CD4-positive, alpha-beta T cell treated with Interleukin-15 for 1 hour (primary cell): ENCODE measurements around the gene EPN1.
"Not testable (repeated sequence)": the region's sequence is repeated elsewhere in the genome, so short reads cannot be mapped to it uniquely, and the experiment has no call there.

Experiments
- DNase-seq: peaks from one replicate; pipeline ENCODE4 v3.0.0-alpha.2; 2020

Gene EPN1

DNA sequence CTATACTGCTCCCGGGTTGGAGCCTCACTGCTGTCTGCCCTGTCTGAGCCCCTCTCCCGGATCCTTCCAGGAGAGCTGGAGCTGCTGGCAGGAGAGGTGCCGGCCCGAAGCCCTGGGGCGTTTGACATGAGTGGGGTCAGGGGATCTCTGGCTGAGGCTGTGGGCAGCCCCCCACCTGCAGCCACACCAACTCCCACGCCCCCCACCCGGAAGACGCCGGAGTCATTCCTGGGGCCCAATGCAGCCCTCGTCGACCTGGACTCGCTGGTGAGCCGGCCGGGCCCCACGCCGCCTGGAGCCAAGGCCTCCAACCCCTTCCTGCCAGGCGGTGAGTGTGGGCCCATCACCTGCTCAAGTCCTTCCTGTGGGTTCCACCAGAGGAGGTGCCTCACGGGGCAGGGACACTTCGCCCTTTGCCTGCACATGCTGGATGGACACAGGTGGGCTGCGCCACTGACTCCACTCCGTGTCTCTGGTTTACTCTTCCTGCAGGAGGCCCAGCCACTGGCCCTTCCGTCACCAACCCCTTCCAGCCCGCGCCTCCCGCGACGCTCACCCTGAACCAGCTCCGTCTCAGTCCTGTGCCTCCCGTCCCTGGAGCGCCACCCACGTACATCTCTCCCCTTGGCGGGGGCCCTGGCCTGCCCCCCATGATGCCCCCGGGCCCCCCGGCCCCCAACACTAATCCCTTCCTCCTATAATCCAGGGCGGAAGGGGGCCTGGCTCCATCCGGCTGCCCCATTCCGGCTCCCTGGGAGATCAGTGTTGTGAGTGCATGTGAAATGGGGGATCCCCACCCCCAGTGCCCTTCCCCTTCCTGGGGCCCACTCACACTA is 19.8 kb downstream of the EPN1 start:
- no peak for DNase-seq

- no peak for DNase-seq
These were observed 20.7 kb downstream of the EPN1 start for GRCh38 chr19:55695511-55696290.

DNA sequence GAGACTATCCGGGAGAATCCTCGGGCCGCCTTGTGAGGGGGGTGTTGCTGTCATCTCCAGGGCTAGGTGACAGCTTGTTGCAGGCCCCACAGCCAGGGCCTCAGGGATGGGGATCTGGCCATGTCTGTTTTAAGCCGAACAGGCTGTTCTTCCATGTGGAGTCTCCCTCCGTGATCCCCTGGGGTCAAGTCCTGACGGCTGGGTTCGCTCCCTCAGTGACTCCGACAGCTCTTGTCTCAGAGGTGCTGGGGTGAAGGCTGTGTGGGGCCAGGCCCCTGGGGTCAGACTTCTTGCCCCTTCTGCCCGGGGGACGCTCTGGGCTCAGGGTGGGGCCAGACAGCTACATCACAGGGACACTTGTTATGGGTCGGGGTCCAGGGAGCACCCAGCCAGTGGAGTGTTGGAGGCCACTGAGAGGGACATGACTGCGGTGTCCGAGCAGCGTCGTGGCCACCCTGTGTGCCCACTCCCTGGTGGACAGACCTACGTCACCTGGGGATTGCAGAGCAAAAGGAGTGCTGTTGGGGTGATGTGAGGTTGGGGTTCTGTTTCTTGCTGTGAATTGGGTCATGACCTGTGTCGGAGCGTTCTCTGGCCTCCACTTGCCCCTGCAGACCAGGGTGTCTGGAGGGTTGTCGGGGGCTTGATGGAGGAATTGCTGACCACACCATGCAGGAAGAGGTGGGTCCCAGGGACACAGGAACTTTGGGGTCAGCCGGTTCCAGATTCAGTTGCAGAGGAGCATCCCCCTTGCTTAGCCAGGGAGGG is 21.5 kb downstream of the EPN1 start:
- DNase-seq = no peak

GRCh38 chr19:55697069-55697440 is 22.0 kb downstream of the EPN1 start:
- no peak for DNase-seq

DNA sequence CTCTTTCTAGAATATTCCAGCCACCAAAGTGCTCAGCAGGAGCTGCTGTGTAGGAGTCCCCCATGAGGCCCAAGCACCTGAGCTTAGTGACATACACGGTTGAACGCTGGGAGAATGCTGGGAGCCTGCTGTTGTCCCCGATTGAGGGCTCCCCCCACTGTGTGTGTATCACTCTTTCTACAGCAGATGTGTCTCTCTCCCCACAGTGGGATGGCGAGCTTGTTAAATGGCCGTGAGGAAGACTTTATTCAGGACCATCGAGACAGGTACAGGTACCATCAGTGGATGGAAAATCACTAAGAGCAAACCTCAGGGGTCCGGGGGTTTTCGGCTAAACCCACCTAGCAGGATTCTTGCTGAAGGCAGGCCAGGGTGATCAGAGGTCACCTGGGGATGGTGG is 22.7 kb downstream of the EPN1 start:
- no peak for DNase-seq

GRCh38 chr19:55698256-55698655 is 23.2 kb downstream of the EPN1 start:
- no peak for DNase-seq

GRCh38 chr19:55699221-55699620 is 24.2 kb downstream of the EPN1 start:
- DNase-seq = no peak

GRCh38 chr19:55700813-55701212 is 25.8 kb downstream of the EPN1 start:
- no peak for DNase-seq

- no peak for DNase-seq
These were observed 27.2 kb downstream of the EPN1 start for GRCh38 chr19:55702131-55702627.

- DNase-seq = no peak
These were observed 28.8 kb downstream of the EPN1 start for GRCh38 chr19:55703790-55704215.

DNA sequence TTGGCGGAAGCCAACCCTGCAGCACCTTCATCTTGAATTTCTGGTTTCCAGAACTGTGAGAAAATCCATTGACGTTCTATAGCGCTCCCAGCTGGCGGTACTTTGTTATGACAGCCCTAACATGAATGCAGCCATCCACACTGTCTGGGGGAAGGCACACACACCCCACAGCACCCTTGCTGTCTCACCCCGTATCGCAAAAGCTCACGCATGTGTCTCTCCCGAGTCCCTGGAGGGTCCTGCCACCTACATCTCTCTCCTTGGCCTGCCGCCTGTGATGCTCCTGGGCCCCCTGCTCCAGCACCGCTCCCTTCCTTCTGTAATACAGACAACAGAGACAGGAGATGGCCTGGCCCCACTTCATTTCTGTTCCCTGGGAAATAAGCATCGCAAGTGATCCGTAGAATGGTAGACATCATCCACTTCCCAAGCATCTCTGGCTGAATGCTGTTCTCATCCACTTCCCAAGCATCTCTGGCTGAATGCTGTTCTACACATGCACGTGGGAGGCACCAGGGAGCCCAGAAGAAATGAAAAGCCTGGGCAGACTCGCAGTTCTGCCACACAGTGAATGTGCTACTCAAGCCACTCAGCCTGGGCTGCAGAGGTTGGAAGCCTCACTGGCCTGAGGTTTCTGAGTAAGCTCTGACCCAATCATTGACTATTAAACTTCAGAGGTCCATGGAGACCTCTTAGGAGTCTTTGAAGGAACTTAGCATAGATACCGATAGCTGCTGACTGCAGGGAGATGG is 29.6 kb downstream of the EPN1 start:
- no peak for DNase-seq

DNA sequence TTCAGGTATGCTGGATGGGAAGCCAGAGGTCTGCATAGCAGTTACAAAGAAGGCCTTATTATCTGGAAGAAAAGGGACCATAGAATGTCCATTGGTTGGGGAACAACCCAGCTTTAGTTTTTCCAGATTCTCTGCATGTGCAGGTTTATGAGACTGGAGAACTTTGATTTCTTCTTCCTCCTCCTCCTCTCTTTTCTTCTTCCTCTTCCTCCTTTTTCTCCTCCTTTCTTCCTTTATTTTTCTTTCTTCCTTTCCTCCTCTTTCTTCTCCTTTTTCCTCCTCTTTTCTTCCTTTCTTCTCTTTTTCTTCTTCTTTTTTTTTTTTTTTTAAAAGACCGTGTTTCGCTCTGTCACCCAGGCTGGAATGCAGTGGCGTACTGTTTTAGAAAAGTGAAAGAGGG is 30.9 kb downstream of the EPN1 start:
- DNase-seq = no peak

- DNase-seq = no peak
These were observed 36.7 kb downstream of the EPN1 start for GRCh38 chr19:55711719-55712118.

DNA sequence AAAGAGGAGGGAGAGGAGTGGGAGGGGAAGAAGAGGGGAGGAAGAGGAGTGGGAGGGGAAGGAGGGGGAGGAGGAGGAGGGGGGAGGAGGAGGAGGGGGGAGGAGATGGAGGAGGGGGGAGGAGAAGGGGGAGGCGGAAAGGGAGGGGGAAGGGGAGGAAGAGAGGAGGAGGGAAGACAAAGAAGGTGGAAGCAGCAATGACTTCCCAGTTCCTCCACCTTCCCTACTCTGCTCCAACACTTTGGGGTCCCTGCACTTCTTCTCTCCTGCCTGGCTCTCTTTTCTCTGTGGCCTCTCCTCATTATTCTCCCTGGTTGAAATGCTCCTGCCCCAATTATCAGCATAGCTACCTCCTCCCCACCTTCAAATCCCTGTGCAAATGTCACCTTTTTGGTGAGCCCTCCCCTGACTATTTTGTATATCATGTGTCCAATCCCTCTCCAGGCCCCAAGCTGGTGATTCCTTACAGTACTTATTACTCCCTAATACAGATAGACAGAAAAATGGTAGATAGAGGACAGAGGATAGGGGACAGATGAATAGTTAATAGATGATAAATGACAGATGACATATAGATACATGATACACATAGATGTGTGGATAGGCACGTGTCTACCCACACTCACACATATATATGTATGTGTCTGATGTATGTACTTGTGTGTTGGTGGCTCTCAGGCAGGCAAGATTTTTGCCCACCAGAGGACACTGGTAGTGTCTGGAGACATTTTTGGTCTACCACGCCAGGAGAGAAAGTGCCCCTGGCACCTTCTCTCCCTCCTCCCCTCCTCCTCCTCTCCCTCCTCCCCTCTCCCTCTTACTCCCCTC is 38.0 kb downstream of the EPN1 start:
- DNase-seq = no peak

GRCh38 chr19:55716531-55716930 is 41.5 kb downstream of the EPN1 start:
- no peak for DNase-seq

- no peak for DNase-seq
These were observed 42.2 kb downstream of the EPN1 start for GRCh38 chr19:55717251-55717650.

- DNase-seq = not testable (repeated sequence)
These were observed 43.1 kb downstream of the EPN1 start for GRCh38 chr19:55717879-55718711.

- no peak for DNase-seq
These were observed 45.3 kb downstream of the EPN1 start for GRCh38 chr19:55720214-55720746.

GRCh38 chr19:55720801-55721200 is 45.8 kb downstream of the EPN1 start:
- DNase-seq = no peak

- DNase-seq = no peak
These were observed 48.5 kb downstream of the EPN1 start for GRCh38 chr19:55723491-55723890.
